VCaP (cell line): ENCODE measurements around the gene ADGRF5.

ENCODE experiments used
- H3K27ac ChIP-seq: fragments of 450-650 bp; 2 replicates; pipeline ENCODE4 v1.5.1; 2017
- CTCF ChIP-seq: fragments of 450-650 bp; conservative IDR thresholded peaks from 2 replicates; pipeline ENCODE4 v1.5.1; 2017; ENCODE audit warnings: mild to moderate bottlenecking, moderate library complexity

Gene ADGRF5

GRCh38 chr6:46895930-46896329, 25.8 kb downstream of the ADGRF5 start:
- no peak for TF ChIP-seq CTCF
- H3K27ac ChIP-seq: no peak overlapping the region; the same call in 1 of the 2 replicates

GRCh38 chr6:46894433-46894832, 27.3 kb downstream of the ADGRF5 start:
- no peak for TF ChIP-seq CTCF
- peak overlapping the region; percentile 64 for H3K27ac ChIP-seq

- no peak for TF ChIP-seq CTCF
- peak overlapping the region; percentile 64 for H3K27ac ChIP-seq
Observed at GRCh38 chr6:46893648-46894047, 28.1 kb downstream of the ADGRF5 start.

GRCh38 chr6:46891252-46891795, 30.4 kb downstream of the ADGRF5 start:
- H3K27ac ChIP-seq: peak overlapping the region; percentile 64
- no peak; the same call in 1 of the 2 replicates for TF ChIP-seq CTCF

GRCh38 chr6:46888578-46888977, 33.2 kb downstream of the ADGRF5 start:
- no peak for TF ChIP-seq CTCF
- H3K27ac ChIP-seq: no peak overlapping the region

- H3K27ac ChIP-seq: no peak overlapping the region
Observed at GRCh38 chr6:46888031-46888430, 33.7 kb downstream of the ADGRF5 start.

GRCh38 chr6:46882645-46883044, 39.1 kb downstream of the ADGRF5 start:
- TF ChIP-seq CTCF: no peak
- no peak overlapping the region for H3K27ac ChIP-seq

More at GRCh38 chr6:46888031-46888430, 33.7 kb downstream of the ADGRF5 start:
- no peak for TF ChIP-seq CTCF
